NT2/D1 (cell line): ENCODE measurements around the gene APC2.
A peak's percentile ranks its signal among the peaks of the same experiment; 100 is the strongest.

Source experiments
- SUZ12 ChIP-seq: IDR thresholded peaks from 2 replicates; pipeline ENCODE4 v1.6.1; 2011; ENCODE audit not compliant: insufficient read length, insufficient read depth; ENCODE audit errors: extremely low read depth
- YY1 ChIP-seq: IDR thresholded peaks from 2 replicates; pipeline ENCODE4 v1.6.1; 2011; ENCODE audit not compliant: insufficient read length, insufficient read depth
- ZNF274 ChIP-seq: IDR thresholded peaks from 2 replicates; pipeline ENCODE4 v1.6.1; 2011; ENCODE audit warnings: mild to moderate bottlenecking, low read depth, low read length

GRCh38 chr19:1449467-1450442, at the start of gene APC2:
- TF ChIP-seq ZNF274 (no peak), SUZ12 (peak; percentile 22), YY1 (no peak)
